ENCODE data around the gene DPYSL5.

The DPYSL5 gene

DNA sequence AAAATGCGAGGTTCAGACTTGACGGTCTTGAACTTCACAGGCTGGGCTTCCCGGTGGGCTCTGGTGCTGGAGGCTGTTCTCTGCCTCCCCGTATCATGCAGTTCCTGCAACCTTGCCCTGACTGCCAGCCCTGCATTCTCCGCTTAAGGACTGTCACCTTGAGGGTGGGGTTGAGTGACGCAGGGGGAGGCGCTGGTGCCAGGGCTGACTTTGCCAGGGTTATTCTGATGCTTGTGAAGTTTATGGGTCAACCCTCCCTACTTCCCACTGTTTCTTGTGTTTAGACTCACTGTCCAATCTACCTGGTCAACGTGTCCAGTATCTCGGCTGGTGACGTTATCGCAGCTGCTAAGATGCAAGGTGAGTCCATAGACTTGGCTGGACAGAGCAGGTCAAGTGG lies 85.0 kb downstream of the DPYSL5 start:
- H3K4me3 ChIP-seq (ENCODE audit: low read length) = no peak overlapping the region

DNA sequence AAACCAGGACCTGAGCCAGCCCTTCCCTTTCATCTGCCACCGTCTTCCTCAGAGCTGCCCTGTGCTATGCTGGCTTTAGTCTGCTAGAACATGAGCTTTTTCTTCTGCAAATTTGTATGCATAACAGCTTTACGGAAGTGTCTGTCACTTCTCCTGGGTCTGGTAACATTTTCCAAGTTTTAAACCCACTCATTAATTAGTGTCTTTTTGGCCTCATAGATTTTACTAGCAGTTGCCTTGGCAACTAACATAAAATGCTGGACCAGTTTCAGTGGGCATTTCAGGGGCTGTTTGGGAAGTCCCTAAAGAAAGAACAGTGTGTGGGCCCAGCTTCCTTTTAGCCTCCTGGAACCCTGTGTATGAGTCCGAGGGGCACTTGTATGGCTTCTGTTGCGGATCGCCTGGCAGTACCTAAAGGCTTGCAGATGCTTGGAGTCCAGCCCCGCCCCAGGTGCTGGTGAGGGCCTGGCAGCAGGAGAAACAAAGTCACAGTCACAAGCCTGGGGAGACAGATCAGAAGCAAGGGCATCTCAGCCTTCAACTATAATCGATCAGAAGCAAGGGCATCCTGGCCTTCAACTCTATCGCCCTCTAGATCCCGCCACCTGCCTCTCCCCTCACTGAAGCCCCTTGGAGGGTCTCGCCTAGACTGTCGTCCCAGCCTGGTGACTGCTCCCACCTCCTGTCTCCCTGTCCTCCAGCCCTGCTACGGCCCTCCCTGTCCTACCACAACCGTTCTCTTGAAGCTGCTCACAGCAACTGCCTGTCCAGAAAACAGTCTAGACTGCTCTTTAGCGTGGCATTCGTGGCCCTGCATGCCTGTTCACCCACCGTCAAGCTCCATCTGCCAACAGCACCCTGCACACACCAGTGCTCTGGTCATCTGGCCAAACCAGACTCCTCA lies 85.8 kb downstream of the DPYSL5 start:
- no peak for TF ChIP-seq ZNF274 (IDR thresholded peaks at IDR 0.05; ENCODE audit: low read depth, low read length)
- H3K4me3 ChIP-seq (ENCODE audit: low read length) = no peak overlapping the region

More for the DNA sequence above, 85.0 kb downstream of the DPYSL5 start:
- no peak for TF ChIP-seq ZNF274 (IDR thresholded peaks at IDR 0.05; ENCODE audit: low read depth, low read length)

DNA sequence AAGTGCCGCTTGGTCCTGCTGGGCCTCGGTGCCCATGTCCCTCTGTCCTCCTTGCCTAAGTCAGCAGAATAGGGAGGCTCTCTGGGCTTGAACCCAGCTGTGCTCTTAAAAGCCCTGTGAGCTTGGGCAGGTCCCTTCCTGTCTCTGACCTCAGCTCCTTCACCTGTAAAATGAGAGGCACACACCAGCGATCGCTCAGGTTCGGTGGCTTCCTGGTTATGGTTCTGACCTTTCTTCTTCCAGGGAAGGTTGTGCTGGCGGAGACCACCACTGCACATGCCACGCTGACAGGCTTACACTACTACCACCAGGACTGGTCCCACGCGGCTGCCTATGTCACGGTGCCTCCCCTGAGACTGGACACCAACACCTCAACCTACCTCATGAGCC lies 86.4 kb downstream of the DPYSL5 start:
- no peak overlapping the region for H3K4me3 ChIP-seq (ENCODE audit: low read length)
- TF ChIP-seq ZNF274 (IDR thresholded peaks at IDR 0.05; ENCODE audit: low read depth, low read length) = no peak

DNA sequence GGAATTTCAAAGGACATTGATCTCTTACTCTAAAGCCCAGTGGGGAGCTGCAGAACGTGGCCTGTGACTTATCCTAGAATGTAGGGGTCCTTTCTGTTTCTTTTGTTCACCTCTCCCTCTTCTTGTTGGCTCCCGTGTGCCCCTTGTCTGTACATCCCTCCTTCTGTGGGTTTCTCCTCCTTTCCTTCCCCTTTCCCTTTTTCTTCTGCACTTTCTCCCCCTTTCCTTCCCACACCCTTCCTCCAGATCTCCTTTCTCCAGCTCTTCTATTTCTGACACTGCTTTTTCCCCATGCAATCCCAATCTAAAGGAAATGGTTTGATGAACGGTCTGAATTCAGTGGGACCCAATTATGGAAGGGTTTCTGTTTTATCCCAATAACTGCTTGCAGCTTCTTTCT lies 87.1 kb downstream of the DPYSL5 start:
- no peak for TF ChIP-seq ZNF274 (IDR thresholded peaks at IDR 0.05; ENCODE audit: low read depth, low read length)
- H3K4me3 ChIP-seq (ENCODE audit: low read length) = no peak overlapping the region

DNA sequence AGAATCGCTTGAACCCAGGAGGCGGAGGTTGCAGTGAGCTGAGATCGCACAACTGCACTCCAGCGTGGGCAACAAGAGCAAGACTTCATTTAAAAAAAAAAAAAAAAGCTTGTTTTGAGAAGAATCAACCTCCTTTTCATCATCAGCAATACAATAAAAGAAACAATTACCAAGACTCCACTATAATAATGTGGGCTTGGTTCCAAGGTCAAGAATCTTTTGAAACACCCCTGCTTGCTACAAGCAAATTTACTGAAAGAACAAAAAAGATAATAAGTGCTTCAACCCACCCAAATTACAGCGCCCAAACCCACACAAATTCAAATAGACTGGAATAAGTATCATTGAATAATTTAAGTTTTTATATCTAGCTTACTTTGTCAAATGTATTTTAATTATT lies 88.9 kb downstream of the DPYSL5 start:
- no peak for TF ChIP-seq ZNF274 (IDR thresholded peaks at IDR 0.05; ENCODE audit: low read depth, low read length)
- no peak overlapping the region for H3K4me3 ChIP-seq (ENCODE audit: low read length)

DNA sequence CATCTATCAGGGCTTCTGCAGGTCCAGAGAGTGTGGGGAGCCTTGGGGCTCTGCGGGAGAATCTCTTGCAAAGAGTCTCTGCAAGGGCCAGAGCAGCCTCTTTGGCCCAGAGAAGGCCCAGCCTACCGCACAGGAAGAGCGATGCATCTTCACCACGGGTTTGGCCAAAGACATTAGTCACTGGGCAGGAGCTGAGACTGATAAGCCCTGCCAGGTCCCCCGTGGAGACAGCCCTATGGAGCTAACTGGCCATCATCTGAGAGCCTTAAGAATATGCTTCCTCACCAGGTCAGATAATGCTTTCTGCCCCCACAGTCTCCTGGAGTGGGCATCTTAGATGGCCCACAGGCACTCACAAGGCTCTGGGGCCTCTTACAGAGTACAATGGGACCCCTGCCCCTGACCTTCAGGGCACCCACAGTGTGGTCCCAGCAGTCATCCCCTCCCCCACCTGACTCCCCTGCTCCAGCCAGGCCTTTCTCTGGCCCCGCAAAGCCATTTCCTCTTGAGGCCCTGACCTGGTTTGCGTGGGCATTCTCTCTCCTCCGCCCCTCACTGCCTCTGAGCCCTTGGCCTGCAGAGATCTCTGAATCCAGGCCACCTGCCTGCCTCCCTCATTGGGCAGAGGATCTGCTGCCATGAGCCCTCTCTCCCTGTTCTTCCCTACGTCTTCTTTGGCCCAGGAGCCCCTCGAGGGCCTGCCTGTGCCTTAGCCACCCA lies 90.6 kb downstream of the DPYSL5 start:
- no peak for TF ChIP-seq ZNF274 (IDR thresholded peaks at IDR 0.05; ENCODE audit: low read depth, low read length)
- H3K4me3 ChIP-seq (ENCODE audit: low read length) = no peak overlapping the region

DNA sequence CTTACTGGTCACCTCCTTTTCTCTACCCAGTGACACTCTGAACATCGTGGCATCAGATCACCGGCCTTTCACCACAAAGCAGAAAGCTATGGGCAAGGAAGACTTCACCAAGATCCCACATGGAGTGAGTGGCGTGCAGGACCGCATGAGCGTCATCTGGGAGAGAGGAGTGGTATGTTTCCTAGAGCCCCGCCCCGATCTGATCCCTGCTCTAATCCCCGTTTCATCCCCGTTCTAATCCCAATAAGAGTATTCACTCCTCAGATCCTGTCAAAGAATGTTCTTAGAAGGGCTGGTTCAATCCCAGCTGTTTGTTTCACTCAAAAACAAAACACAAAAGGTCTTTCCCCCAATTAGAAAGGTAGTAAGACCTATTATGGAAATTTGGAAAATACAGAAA lies 92.1 kb downstream of the DPYSL5 start:
- H3K4me3 ChIP-seq (ENCODE audit: low read length) = no peak overlapping the region
- no peak for TF ChIP-seq ZNF274 (IDR thresholded peaks at IDR 0.05; ENCODE audit: low read depth, low read length)

DNA sequence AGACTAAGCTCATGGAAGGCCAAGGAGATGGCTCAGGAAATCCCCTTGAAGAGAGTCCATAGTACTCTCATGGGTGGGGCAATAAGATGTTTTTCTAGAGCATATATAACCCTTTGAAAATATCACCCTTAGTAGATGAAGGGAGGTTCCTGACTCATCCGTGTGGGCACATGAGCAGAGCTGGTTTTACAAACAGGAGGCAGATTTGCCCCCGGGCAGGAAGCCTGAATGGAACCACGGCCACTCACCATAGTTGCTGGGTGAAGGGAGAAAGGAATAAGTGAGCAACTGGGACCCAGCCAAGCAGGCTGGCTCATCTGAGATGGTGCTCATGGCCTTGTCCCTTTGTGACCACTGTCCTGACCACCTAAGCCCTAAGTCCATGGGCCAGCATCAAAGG lies 93.6 kb downstream of the DPYSL5 start:
- no peak for TF ChIP-seq ZNF274 (IDR thresholded peaks at IDR 0.05; ENCODE audit: low read depth, low read length)
- no peak overlapping the region for H3K4me3 ChIP-seq (ENCODE audit: low read length)

DNA sequence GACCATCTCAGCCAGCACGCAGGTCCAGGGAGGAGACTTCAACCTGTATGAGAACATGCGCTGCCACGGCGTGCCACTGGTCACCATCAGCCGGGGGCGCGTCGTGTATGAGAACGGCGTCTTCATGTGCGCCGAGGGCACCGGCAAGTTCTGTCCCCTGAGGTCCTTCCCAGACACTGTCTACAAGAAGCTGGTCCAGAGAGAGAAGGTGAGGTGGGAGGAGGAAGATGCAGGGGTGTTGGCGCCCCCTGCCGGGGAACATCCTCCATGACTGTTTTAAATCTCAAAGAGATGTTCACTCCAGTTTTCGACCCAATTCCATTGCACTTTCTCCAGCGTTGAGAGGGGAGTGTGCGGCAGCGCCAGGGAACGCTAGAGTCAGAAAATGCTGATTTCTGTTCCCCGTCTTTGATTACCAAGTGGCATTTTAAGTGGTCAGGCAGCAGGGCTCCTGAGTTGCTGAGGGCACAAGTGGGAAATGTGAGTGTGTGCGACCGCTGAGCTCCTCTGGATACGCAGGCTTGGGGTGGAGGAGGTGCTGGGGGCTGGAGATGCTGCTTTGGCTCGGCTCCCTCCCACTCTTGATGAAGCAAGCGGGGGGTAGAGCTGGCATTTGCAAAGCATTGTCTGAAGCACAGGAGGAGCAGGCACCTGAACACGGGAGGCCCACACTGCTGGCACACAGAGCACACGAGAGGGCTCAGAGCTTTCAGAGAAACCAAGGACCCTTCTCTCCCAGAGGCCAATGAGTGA lies 94.8 kb downstream of the DPYSL5 start:
- no peak for TF ChIP-seq ZNF274 (IDR thresholded peaks at IDR 0.05; ENCODE audit: low read depth, low read length)
- H3K4me3 ChIP-seq (ENCODE audit: low read length) = no peak overlapping the region

DNA sequence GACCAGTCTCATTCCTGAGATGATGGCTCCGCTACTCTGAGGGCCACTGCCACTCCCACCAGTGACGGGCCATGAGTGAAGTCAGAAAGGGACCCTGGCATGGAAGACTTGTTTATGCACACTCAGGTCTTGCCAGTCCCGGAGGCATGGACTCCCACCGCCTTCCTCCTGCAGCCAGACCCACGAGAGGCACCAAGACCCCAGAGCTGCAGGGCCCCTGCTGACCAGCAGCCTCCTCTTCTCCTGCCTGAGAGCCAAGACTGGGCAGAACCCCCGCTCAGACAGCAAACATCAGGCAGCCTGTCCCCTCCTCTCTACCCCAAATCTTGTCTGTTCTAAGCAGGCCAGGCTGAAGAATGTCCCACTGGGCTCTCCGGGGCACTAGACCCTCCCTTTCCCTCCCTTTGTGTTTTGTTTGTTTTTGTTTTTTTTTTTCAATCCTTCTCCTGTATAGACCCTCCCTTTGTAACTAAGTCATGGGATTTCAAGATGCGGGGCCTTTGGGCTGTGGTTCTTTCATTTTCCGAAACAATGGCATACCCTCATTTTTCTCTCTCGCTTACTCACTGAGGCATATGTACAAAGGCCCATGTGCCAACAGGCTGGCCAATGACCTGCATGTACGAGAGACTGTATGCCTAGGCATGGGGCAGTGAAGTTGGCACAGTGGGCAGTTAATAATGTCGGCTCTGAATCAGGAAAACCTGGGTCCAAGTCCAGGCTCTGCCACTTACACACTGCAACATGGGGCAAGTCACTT lies 98.2 kb downstream of the DPYSL5 start:
- no peak overlapping the region for H3K4me3 ChIP-seq (ENCODE audit: low read length)
- TF ChIP-seq ZNF274 (IDR thresholded peaks at IDR 0.05; ENCODE audit: low read depth, low read length) = no peak

DNA sequence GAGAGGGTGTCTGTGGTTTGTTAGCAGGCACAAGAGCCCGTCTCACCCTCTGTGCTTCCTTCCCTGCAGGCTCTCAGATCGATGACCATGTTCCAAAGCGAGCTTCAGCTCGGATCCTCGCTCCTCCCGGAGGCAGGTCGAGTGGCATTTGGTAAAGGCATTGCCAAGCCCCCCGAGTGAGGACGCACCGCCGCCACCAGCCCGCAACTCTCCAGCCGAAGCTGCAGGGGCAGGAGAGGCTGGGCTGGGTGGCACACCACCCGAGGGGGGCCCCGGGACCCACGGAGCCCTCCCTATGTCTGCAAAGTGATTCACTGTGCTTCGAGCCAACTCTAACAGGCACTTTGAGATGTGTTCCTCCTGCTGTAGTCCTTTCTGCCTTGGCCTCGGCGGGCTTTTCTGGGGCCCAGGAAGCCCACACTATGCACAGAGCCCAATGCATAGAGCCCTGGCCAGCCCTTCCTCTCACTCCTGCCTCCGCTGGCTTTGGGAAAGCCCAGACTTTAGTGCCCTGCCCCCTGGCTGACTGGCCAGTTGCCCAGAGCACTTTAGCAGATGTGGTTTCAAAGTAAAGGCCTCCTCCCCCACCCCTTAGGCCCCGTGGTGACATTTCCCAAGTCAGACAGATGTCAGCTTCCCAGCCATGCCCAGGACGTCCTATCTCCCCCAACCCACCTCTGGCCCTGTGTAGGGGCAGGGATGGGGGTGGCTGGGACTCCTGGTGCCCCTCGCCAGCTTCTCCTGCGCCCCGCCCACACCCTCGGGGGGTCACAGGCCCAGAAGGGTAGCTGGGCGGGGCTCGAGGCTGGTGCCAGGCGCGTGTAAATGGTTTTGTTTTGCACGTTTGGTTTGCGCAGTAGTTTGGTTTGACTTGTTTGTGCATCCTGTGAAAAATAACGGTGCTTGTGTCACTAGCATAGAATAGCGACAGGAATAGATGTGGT lies 99.2 kb downstream of the DPYSL5 start:
- no peak overlapping the region for H3K4me3 ChIP-seq (ENCODE audit: low read length)
- no peak for TF ChIP-seq ZNF274 (IDR thresholded peaks at IDR 0.05; ENCODE audit: low read depth, low read length)

DNA sequence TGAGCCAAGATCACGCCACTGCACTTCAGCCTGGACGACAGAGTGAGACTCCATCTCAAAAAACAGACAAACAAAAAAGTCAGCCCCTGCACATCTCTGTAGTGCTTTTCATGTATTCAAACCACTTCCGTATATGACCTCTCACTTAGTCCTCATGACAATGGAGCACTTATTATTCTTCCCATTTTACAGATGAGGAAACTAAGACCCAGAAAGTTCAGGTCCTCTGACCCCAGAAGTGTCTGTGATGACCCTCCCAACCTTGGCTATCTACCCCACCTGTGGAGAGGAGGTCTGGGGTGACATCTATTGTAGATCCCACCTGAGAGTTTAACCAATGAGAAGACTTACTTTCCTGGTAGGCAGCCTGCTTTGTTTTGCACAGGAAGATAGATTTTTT lies 100.9 kb downstream of the DPYSL5 start:
- H3K4me3 ChIP-seq (ENCODE audit: low read length) = no peak overlapping the region
- TF ChIP-seq ZNF274 (IDR thresholded peaks at IDR 0.05; ENCODE audit: low read depth, low read length) = no peak

DNA sequence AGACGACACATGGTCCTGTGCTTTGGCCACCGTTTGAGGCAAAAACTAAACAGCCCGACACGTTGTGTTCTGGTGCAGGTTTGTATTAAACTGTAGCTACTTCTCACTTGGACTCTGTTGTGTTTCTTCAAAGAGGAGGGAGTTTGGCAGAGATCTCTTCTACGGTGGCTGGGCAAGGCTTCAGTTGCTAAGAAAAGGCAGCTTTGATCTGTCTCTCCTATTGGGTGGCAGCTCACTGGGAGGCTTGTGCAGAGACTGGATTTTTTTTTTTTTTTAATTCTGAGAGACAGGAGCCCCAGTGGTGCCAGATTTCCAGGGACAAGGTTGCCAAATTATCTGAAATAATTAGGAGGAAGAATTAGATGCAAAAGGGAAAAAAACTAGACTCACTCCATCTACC lies 102.3 kb downstream of the DPYSL5 start:
- no peak overlapping the region for H3K4me3 ChIP-seq (ENCODE audit: low read length)

More for the DNA sequence above, 102.3 kb downstream of the DPYSL5 start:
- no peak for TF ChIP-seq ZNF274 (IDR thresholded peaks at IDR 0.05; ENCODE audit: low read depth, low read length)

All from GM08714 (cell line).